Loucy (cell line): Measurements from ENCODE around the gene ZNF829.

Experiments
- H2AFZ ChIP-seq: fragments of 200-600 bp; sonication (generic); 2 replicates; pipeline ENCODE4 v1.6.0; 2016; ENCODE audit warnings: antibody characterized with exemption, mild to moderate bottlenecking, low read length, moderate library complexity
- H3F3A ChIP-seq: fragments of 200-600 bp; 2 replicates; pipeline ENCODE4 v1.6.0; 2016; ENCODE audit warnings: antibody characterized with exemption, low read depth, mild to moderate bottlenecking
- H3K27me3 ChIP-seq: fragments of 200-600 bp; sonication (generic); 2 replicates; pipeline ENCODE4 v1.6.1; 2014; ENCODE audit warnings: low read length, mild to moderate bottlenecking; ENCODE audit not compliant: insufficient read depth, poor library complexity, severe bottlenecking
- H3K36me3 ChIP-seq: fragments of 200-600 bp; sonication (generic); 2 replicates; pipeline ENCODE4 v1.6.1; 2016; ENCODE audit warnings: low read length; ENCODE audit not compliant: insufficient read depth
- H3K4me1 ChIP-seq: fragments of 200-600 bp; sonication (generic); 2 replicates; pipeline ENCODE4 v1.5.1; 2014; ENCODE audit warnings: low read length, mild to moderate bottlenecking; ENCODE audit not compliant: insufficient read depth, poor library complexity, severe bottlenecking
- H3K4me2 ChIP-seq: fragments of 200-600 bp; sonication (generic); 2 replicates; pipeline ENCODE4 v1.6.0; 2014; ENCODE audit warnings: antibody characterized with exemption, low read length, low read depth, mild to moderate bottlenecking; ENCODE audit not compliant: poor library complexity, severe bottlenecking
- H3K4me3 ChIP-seq: fragments of 200-600 bp; sonication (generic); 2 replicates; pipeline ENCODE4 v1.5.1; 2014; ENCODE audit warnings: low read length, mild to moderate bottlenecking, mixed read lengths; ENCODE audit not compliant: poor library complexity, severe bottlenecking
- H3K79me2 ChIP-seq: fragments of 200-600 bp; sonication (generic); 2 replicates; pipeline ENCODE4 v1.6.1; 2014; ENCODE audit warnings: low read length; ENCODE audit not compliant: insufficient read depth
- H3K9ac ChIP-seq: fragments of 200-600 bp; sonication (generic); 2 replicates; pipeline ENCODE4 v1.6.0; 2014; ENCODE audit warnings: mild to moderate bottlenecking, low read depth, low read length, moderate library complexity; ENCODE audit not compliant: poor library complexity, severe bottlenecking
- H3K9me2 ChIP-seq: fragments of 200-600 bp; sonication (generic); replicated peaks from 2 replicates; pipeline ENCODE4 v1.6.1; 2016; ENCODE audit warnings: low read depth, low read length, mixed read lengths
- H3K9me3 ChIP-seq: fragments of 200-600 bp; sonication (generic); 2 replicates; pipeline ENCODE4 v1.6.1; 2014; ENCODE audit warnings: mild to moderate bottlenecking, antibody characterized with exemption, low read length, low read depth; ENCODE audit not compliant: insufficient read depth
- H4K20me1 ChIP-seq: fragments of 200-600 bp; sonication (generic); 2 replicates; pipeline ENCODE4 v1.6.0; 2014; ENCODE audit warnings: antibody characterized with exemption, low read length, mild to moderate bottlenecking; ENCODE audit not compliant: insufficient read depth, poor library complexity, severe bottlenecking
- EZH2phosphoT487 ChIP-seq: fragments of 200-600 bp; IDR thresholded peaks from 2 replicates; pipeline ENCODE4 v1.6.1; 2018; ENCODE audit warnings: antibody characterized with exemption, mild to moderate bottlenecking, moderate library complexity, borderline replicate concordance
- TF ChIP-seq, protein P1 (sequence below): fragments of 200-600 bp; sonication (generic); conservative IDR thresholded peaks from 2 replicates; pipeline ENCODE4 v1.5.1; 2014; ENCODE audit warnings: mild to moderate bottlenecking, antibody characterized with exemption, low read length

ZNF829 gene

DNA sequence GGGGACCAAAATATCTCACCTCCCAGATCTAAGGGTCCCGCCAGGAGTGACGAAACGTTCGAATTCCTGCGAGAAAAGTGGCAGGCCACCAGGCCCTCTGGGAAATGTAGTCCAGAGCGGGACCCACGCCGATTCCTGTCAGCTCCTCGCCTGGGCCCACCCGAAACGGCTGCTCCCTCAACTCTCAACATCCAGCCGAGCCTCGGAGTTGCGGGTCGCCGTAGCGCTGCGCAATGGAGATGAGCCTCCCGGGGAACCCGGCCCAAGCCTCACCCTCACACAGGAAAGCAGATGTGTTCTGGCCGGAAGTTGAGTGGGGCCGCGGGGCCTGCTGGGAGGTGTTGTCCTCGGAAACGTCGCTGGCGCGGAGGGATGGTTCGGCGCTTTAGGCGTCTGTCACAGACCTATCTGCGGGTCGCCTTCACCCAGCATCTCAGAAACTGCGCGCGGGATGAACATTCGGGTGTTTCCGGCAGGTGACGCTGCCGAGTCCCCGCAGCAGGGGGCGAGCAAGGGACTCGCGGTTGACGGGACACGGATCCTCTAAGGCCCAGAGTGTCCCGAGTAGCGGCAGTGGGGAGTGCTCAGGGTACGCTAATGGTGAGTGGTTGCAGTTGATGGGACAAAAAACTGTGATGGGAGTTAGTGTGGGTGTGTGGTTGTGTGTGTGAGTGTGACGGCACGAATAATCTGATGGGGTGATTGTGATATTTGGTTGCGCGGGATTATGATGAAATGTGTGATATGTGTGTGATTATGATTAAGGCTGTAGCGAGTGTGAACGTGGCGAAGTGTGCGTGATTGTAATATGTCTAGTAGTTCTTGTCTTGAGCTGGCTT lies at the start of gene ZNF829, which contains the start of gene ZNF568:
Gene ZNF829 (minus strand): TSS at position 300 of the 839 bp plus-strand sequence. CDS start 1,124 bp downstream, outside the sequence.
Gene ZNF568 (plus strand): TSS at position 341 of the 839 bp plus-strand sequence. CDS start 6,439 bp downstream, outside the sequence.
- peak within 1 kb of the TSS; percentile 72 for H3K4me2 ChIP-seq
- no peaks in the 10 kb centered on the region for H4K20me1 ChIP-seq
- peak within 1 kb of the TSS; percentile 75 for H3K4me3 ChIP-seq
- TF ChIP-seq, protein P1, sequence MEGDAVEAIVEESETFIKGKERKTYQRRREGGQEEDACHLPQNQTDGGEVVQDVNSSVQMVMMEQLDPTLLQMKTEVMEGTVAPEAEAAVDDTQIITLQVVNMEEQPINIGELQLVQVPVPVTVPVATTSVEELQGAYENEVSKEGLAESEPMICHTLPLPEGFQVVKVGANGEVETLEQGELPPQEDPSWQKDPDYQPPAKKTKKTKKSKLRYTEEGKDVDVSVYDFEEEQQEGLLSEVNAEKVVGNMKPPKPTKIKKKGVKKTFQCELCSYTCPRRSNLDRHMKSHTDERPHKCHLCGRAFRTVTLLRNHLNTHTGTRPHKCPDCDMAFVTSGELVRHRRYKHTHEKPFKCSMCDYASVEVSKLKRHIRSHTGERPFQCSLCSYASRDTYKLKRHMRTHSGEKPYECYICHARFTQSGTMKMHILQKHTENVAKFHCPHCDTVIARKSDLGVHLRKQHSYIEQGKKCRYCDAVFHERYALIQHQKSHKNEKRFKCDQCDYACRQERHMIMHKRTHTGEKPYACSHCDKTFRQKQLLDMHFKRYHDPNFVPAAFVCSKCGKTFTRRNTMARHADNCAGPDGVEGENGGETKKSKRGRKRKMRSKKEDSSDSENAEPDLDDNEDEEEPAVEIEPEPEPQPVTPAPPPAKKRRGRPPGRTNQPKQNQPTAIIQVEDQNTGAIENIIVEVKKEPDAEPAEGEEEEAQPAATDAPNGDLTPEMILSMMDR = peak; percentile 71
- TF ChIP-seq EZH2phosphoT487 = no peak
- peaks cover 13% of the 10 kb centered on the region for H3K4me1 ChIP-seq
- no peaks in the 10 kb centered on the region for H3K79me2 ChIP-seq
- H3F3A ChIP-seq = no peaks in the 10 kb centered on the region
- peak within 1 kb of the TSS; percentile 71 for H3K9ac ChIP-seq
- H3K9me2 ChIP-seq = no peaks in the 10 kb centered on the region
- no peaks in the 10 kb centered on the region for H3K36me3 ChIP-seq
- H3K9me3 ChIP-seq = no peaks in the 10 kb centered on the region
- no peaks in the 10 kb centered on the region for H3K27me3 ChIP-seq
- H2AFZ ChIP-seq = peak within 1 kb of the TSS; percentile 80

DNA sequence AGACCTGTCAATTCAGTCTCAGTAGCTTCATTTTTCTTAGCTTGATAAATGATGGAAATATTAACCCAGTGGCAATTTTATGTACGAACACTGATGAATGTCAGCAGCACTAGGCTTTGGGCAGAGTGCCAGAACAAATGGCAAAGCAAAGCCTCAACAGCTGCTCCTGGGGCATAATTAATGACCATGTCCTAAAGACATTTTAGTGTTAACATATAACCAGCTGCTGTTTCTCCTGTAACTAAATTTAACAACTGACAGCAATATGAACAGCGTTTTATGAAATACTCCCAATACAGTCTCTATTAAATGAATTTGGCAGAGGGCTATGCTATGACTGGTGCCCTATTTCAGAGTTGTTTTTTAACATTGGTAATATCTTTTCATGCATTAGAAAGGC lies 47.2 kb upstream of the ZNF829 start:
- Histone ChIP-seq H3K79me2 (no peaks in the 10 kb centered on the region), H4K20me1 (no peaks in the 10 kb centered on the region), H3K9me3 (no peaks in the 10 kb centered on the region; the same call in 1 of the 2 replicates), H3F3A (no peaks in the 10 kb centered on the region), H3K9me2 (no peaks in the 10 kb centered on the region), H3K9ac (no peak overlapping the region), H3K4me2 (no peak overlapping the region), H3K27me3 (no peaks in the 10 kb centered on the region), H3K36me3 (no peaks in the 10 kb centered on the region), H3K4me3 (no peak overlapping the region), H3K4me1 (no peaks in the 10 kb centered on the region), H2AFZ (no peak overlapping the region)
- TF ChIP-seq, protein P1 = no peak
- no peak for TF ChIP-seq EZH2phosphoT487

DNA sequence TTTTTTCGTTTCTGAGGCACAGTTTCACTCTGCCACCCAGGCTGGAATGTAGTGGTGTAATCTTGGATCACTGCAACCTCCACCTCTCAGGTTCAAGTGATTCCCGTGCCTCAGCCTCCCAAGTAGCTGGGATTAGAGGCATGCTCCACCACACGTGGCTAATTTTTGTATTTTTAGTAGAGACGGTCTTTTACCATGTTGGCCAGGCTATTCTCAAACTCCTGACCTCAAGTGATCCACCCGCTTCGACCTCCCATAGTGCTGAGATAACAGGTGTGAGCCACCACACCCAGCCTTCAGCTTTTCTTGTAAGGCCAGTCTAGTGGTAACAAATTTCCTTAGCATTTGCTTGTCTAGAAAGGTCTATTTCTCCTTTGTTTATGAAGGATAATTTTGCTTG lies 46.3 kb upstream of the ZNF829 start:
- no peaks in the 10 kb centered on the region for H3K79me2 ChIP-seq
- no peaks in the 10 kb centered on the region; the same call in 1 of the 2 replicates for H3K9me3 ChIP-seq
- H3K9me2 ChIP-seq = no peaks in the 10 kb centered on the region
- H3K4me3 ChIP-seq = no peak overlapping the region
- no peaks in the 10 kb centered on the region for H3K36me3 ChIP-seq
- no peaks in the 10 kb centered on the region for H3F3A ChIP-seq
- H3K4me2 ChIP-seq = no peak overlapping the region
- H3K4me1 ChIP-seq = no peaks in the 10 kb centered on the region
- no peaks in the 10 kb centered on the region for H4K20me1 ChIP-seq
- H3K27me3 ChIP-seq = no peaks in the 10 kb centered on the region
- H2AFZ ChIP-seq = no peak overlapping the region
- no peak overlapping the region for H3K9ac ChIP-seq
- TF ChIP-seq, protein P1 = no peak
